Stimulated activated CD4-positive, alpha-beta T cell treated with anti-CD3 and anti-CD28 coated beads, Interleukin-12 subunit alpha, Interleukin-12 subunit beta, amount 100 ng/mL, for 48 hours (primary cell): Measurements from ENCODE around the gene CSTF2T.

Experiments used
- DNase-seq, 3 donors: peaks; one replicate each; pipeline ENCODE4 v3.0.0-alpha.2; 2020; ENCODE audit warnings: low read depth in 2 of 3, low spot score in 1 of 3

CSTF2T gene

GRCh38 chr10:51651063-51651462 is 48.3 kb downstream of the CSTF2T start:
- no peak for DNase-seq

GRCh38 chr10:51649064-51649463 is 50.3 kb downstream of the CSTF2T start:
- DNase-seq = no peak
